CD1c-positive myeloid dendritic cell (primary cell): ENCODE data around the gene LEMD3.

Experiments used
- DNase-seq: peaks from one replicate; pipeline ENCODE4 v3.0.0-alpha.2; 2016; ENCODE audit errors: extremely low spot score

LEMD3 gene

DNA sequence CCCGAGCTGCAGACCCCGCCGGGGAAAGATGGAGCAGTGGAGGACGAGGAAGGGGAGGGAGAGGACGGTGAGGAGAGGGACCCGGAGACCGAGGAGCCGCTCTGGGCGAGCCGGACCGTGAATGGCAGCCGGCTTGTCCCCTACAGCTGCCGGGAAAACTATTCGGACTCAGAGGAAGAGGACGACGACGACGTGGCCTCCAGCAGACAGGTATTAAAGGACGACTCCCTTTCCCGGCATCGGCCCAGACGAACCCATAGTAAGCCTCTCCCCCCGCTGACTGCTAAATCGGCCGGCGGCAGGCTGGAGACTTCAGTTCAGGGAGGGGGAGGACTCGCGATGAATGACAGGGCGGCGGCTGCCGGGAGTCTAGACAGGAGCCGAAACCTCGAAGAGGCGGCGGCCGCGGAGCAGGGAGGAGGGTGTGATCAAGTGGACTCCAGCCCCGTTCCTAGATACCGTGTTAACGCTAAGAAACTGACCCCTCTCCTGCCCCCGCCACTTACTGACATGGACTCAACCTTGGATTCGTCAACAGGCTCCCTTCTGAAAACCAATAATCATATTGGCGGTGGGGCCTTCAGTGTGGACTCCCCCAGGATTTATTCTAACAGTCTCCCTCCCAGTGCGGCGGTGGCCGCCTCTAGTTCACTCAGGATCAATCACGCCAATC is 962 bp downstream of the LEMD3 start:
- DNase-seq = peak; percentile 65

DNA sequence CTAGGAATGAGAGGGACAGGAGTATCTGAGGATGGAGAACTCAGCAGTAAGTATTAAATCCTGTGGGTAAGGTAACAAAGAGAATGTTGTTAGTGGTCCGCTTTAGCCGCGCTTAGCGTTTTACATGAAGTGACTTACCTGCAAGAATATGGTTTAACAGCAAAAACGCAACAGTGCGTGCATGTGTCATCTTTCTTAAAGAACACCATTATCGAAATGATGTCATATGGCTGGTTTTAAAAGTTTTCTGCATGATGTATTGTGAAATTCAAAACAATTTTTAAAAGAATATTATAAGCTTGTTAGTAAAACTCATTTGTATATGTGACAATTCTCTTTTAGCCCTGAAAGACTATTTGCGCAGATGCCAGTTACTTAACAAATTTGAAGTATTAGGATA is 1.7 kb downstream of the LEMD3 start:
- DNase-seq = no peak

DNA sequence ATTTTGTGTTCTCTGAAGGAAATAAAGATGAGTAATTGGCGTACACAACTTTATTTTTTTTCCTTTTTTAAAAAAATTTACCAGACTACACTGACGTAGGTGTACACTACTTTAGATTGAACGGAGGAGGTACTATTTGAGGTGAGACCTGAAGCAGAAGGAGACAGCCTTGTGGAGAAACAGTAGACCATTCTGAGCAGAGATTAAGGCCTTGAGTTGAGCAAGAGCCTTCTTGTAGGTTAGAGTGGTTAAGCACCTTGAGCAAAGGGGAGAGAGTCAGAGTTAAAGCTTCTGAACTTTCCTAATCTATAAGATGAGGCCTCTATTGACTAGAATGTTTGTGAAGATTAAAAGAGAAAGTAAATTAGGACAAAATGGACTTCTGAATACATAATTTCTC is 2.5 kb downstream of the LEMD3 start:
- DNase-seq = no peak

DNA sequence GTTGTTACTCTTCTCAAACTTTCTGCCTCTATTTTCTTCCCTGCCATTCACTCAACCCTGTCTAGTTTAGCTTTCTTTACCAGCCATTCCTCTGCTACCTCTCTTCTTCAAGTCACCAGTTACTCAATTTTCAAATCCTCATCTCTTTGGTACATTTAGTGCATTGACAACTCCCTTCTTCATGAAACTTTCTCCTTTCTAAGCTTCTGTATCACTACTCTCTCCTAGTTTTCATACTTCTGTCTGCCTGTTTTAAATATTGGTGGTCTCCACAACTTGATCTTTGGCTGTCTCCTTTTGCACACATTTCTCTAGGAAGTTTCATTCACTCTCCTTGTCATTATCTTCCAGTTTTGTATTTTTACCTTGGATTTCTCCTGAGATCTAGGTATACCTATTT is 6.0 kb downstream of the LEMD3 start:
- no peak for DNase-seq

DNA sequence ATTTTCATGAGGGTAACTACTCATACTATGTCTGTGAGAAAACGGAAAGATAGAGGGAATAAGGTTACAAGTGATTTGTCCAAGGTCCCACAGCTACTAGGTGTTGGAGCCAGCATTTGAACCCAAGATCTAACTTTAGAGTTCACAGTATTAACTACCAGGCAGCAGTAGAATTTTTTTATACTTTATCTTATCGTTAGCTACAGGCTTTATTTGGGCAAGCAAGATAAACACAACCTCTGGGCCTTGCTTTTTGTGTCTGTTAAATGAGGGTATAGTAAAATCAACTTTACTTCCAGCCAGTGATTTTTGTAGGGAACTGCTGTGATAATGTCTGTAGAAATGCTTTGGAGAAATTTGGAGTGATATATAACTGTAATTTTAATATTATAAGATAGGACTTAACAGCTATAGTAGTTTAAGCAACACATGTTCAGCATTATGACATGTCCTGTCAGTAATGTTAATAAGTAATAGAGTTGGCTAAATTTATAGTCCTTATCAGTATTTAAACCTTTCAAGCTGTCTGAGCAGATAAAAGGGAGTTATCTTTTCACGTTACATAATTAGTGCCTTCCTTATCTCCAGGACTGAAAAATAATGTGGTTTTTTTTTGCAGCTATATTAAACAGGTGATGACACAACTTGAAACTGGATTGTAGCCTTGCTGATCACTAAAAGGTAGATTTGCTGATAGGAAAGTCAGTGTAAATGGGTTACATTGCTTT is 12.8 kb downstream of the LEMD3 start:
- no peak for DNase-seq

DNA sequence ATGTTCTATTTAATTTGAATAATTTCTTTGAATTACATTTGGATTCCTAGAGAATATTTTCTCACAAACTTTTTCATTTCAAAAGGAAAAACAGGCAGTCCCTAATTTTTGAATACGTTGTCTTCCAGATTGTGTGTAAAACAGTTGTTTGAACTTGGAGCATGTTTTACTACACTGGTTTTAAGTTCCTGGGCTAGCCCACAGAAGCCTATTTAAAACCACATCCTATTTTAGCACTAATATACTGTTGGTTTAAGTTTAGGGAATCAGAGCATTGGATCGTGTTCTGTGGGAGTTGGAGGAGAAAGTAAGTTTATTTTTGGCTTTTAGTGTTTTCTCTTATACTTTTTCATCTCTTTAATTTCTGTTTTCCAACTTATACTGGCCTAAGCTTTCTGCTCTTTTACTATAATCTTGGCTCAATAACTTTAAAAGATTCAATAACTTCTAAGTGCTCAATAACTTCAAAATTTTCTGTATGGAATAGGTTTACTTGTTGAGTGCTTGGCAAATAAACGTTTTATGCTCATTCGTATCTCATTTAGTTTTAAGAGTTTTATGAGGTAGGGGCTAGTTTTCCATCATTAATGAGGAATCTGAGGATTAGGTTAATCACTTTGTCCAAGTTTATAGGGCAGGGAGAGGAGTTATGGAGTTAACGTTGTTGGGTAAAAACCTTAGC is 14.9 kb downstream of the LEMD3 start:
- DNase-seq = no peak

DNA sequence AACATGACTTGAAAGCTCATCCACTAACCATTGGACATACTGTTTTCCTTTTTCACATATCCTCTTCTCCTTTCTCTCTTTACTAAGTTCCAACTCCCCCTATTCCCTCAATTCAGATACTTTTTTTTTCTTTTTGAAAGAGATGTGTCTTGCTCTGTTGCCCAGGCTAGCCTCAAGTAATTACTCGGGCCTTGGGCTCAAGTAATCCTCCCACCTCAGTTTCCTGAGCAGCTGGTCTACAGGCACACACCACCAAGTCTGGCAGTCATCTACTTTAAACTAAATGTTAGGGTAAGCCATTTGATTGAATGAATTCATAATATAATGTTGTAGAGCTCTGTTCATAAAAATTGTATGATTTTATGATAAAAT is 15.5 kb downstream of the LEMD3 start:
- no peak for DNase-seq

DNA sequence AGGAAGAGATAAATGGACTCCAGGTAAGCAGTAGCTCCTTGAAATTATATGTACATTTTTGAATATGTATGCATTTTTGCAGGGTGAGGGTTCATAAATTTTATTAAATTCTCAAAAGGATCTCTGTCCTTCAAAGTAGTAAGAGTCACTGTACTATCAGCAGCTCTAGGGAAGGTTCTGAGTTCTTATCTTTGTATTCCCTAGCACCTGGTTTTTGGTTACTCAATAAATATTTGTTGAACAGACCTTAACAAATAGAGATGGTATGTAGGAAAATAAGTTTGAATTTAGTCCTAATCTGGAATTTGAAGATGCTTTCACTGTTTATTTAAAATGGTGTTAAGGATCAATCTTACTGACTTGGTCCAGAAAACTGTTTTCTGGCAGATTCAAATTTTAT is 18.3 kb downstream of the LEMD3 start:
- DNase-seq = no peak

DNA sequence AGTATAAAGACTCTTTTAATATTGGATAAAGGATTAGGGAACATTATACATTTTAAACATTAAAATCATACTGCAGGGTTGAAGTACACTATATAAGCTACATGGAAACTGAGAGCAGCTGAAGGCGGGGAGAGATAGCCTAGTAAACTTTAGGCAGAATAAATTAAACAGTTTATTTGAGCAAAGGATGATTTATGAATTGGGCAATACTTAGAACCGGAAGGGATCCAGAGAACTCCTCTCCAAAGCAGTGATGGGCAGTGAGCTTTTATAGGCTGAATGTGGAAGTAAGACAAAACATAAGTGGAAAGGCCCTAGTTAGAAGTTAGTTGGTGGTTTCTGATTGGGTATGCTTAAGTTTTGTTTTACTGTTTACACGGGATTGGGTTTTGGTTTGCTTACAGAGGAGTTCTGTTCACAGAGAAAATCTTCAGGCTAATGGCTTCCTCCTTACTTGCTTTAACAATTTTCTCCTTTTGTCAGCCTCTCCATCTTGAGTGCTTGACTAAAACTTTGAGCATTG is 18.9 kb downstream of the LEMD3 start:
- DNase-seq = no peak

DNA sequence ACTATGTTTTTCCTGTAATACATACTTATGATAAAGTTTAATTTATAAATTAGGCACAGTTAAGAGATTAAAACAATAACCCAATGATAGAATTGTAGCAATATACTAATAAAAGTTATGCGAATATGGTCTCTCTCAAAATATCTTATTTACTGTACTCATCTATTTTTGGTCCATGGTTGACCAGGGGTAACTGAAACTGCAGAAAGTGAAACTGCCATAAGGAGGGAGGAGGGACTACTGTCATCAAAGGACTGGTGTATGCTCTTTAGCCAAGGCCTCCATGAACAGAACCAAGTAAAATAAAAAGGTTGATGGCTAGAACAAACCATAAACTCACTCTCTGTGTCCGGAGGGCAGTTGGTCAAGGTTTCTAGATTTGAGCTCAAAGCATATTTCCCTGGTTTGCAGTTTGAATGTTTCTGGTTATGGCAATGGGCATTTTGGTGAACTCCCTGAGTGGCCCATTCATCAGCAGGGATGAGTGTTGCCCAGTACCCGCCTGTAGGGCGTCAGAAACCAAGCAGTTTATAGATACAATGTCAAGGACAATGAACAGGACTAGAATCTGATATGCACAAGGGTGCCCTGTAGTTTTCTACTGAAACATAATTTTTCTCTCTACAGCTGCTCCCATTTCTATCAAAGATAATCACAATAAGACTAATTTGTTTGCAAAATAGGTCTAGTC is 19.8 kb downstream of the LEMD3 start:
- DNase-seq = no peak

DNA sequence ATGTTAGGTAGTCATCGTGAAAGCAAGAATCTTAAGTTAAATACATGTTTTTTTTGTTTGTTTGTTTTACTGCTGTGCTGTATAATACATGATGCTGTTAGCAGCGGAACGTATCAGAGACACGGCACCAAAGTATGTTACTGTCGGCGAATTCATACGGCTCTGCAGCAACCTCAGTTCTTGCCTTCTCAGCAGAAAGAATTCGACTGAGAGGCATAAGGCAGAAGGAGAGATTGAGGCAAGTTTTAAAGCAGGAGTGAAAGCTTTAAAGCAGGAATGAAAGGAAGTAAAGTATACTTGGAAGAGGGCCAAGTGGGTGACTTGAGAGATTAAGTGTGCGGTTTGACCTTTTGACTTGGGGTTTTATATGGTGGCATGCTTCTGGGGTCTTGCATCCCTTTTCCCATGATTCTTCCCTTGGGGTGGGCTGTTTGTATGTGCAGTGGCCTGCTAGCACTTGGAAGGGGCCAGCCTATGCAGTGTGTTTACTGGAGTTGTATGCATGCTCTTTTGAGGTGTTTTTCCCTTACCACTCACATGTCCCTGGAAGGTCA is 23.7 kb downstream of the LEMD3 start:
- DNase-seq = no peak

DNA sequence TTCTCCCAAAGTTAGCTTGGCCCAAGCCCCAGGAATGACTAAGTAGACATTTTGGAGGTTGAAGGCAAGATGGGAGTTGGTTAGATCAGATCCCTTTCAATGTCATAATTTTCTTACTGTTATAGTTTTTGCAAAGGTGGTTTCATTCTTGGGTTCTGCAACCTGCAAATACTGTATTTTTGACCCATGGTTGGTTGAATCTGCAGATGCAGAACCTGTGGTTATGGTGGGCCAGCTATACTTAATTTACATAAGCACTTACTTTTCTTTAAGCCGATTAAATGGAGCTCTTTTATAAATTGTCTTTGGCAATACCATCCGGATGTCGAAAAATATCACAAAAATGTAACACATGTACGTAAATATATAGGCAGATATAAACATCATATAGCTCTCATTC is 25.6 kb downstream of the LEMD3 start:
- DNase-seq = no peak

DNA sequence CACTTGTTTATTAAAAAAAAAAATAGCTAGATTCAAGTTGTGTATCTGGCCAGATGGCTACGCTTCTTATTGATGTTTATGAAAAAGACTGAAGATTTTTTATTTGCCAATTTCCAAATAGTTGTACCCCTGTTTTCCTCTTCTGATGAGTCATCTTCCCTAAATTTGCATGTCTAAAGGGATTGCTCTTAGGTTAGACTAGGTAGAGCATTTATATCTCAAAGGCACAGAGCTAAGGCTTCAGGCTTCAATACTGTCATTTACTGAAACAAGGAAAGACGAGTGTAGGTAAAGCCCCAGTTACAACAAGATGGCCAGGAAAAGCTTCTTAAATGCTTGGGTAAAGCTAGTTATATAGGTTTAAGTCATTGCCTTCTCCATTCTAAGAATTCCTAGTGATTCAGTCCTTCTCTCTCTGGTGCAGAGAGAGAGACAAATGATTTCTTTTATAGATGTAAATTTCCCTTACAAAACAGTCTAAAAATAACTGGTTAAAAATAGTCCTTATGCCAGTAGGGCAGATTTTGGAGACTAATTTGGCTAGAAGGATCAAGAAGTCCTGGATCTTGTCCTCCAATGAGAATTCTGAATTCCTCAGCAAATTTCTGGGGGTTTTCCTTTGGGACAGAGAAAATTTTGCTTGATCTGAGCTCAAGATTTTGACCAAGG is 26.1 kb downstream of the LEMD3 start:
- no peak for DNase-seq

DNA sequence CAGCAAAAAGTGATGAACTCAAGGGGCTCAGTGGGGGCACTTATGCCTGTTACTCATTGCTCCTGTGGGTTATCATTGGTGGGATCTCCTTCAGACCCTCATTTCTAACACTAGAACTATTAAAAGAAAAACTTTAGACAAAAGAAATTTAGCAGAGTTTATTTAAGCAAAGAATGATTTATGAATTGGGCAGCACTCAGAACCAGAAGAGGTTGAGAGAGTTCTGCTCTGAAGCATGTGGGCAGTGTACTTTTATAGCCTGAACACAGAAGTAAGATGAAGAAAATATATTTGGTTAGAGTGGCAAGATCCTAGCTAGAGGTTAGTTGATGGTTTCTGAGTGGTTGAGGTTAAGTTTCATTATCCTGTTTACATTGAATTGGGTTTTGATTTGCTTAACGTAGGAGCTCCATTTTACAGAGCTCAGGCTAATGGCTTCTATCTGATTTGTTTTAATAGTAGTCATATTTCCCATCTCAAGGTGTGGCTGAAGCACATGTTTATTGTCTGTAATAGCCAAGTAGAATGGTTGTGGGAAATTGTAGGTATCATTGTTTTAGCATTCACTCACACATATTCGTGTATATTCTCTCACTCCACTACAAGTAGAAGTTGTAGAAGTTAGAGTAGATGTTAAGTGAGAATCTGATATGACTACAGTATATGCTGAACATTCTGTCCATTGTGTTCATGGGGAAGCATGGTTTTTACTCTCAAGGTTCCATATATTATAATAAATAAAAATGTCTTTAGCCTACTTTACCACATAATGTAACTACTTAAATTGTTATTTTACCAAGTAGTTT is 27.6 kb downstream of the LEMD3 start:
- DNase-seq = no peak

DNA sequence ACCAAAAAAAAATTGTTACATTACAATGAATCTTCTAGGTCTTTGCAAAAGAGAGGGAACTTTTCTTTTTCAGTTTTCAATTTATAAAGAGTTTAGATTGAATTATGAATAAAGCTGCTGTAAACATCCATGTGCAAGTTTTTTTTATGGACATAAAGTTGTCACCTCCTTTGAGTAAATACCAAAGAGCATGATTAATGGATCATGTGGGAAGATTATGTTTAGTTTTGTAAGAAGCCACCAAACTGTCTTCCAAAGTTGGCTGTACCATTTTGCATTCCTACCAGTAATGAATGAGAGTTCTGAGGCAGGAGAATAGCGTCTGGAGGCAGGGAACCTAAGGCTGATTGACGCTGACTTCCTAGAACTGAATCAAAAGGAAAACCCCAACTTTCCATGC is 30.2 kb downstream of the LEMD3 start:
- no peak for DNase-seq

DNA sequence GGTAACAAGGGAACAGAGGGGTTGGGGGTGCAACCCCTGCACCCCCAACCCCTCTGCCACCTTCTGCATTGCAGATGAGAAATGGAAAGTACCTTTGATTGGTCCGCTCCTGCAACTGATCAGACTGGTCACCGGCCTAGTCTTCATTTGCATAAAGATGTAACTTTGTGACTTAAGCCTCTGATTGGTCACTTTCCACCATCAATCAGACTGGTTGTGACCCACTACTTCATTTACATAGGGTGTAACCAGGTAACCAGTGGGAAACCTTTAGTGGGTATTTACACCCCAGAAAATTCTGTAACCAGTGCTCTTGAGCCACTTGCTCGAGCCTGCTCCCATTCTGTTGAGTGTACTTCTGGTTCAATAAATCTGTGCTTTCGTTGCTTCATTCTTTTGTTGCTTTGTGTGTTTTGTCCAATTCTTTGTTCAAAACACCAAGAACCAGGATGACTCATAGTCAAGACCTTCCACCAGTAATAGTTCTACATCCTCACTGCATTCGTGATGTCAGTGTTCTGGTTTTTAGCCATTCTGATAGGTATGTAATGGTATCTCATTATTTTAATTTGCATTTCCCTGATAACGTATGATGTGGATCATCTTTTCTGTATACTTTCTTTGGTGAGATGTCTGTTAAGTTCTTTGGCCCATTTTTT is 30.8 kb downstream of the LEMD3 start:
- DNase-seq = no peak

DNA sequence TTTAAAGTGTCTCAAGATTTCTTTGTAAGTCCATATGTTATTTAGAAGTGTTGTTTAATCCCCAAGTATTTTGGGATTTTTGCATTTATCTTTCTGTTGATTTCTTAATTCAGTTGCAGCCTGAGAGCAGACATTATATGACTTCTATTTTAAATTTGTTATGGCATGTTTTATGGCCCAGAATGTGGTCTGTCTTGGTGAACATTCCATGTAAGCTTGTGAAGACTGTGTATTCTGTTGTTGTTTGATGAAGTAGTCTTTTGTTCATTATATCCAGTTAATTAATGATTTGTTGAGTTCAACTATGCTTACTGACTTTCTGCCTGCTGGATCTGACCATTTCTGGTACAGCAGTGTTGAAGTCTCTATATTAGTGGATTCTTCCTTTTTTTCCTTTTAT is 34.0 kb downstream of the LEMD3 start:
- no peak for DNase-seq

DNA sequence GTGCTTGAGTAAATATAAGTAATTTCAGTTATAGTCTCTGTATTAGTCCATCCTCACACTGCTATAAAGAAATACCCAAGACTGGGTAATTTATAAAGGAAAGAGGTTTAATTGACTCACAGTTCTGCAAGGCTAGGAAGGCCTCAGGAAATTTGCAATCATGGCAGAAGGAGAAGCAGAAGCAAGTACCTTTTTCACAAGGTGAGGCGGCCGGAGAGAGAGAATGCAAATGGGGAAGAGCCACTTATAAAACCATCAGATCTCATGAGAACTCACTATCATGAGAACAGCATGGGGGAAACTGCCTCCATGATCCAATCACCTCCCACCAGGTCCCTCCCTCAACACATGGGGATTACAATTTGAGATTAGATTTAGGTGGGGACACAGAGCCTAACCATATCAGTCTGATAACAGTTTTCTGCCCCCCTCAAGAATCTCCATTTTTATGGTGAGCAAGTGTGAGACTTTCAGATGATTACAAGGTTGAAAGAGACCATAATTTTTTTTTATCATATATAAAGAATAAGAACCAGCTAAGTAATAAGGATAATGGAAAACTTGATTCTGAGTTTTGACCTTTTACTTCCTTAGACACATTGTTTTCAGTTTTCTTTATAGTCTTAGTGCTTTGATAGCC is 35.6 kb downstream of the LEMD3 start:
- no peak for DNase-seq

DNA sequence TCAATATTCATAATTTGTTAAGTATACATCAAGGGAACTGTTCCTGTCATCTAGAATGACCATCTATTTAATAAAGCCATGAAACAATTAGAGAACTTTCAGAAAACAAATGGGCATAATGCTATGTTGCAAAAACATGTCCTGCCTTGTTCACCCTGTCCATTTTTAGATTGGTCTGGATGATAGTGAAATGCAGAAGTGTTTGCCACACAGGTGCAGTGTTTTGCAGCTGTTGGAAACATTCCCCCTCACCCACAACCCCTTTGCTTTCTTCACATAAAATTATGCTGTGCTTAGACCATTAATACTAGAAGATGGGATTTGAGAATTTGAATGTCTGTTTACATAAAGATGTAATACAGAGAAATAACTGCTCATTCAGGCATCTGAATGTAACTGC is 36.5 kb downstream of the LEMD3 start:
- no peak for DNase-seq

DNA sequence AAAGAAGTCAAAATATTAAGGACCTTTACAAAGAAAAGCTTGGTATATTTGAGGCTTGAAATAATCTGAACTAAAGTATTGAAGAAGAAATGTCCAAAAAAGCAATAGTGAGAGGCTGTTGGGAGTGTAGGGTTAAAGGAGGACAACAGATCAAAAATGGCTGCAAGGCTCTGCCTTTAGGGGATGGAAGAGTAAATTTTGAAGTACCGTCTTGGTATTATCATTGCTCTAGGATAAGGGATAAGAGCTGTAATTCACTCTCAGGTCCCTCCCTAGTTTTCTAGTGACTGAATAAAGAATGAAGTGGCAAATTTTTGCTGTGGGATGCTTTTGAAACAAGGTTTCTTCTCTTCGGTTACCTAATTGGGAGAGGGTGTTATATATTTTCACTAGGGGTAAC is 38.7 kb downstream of the LEMD3 start:
- no peak for DNase-seq
